ENCODE results near the gene CCDC12. TPM values are rescaled to one million over a fixed set of nuclear protein-coding genes. Genes with fewer than 3 reads are reported as not detected.

The CCDC12 gene
- polyA plus RNA-seq, 1 of the 3 experiments (the other 2 are of a cell fraction), result 105 TPM

DNA sequence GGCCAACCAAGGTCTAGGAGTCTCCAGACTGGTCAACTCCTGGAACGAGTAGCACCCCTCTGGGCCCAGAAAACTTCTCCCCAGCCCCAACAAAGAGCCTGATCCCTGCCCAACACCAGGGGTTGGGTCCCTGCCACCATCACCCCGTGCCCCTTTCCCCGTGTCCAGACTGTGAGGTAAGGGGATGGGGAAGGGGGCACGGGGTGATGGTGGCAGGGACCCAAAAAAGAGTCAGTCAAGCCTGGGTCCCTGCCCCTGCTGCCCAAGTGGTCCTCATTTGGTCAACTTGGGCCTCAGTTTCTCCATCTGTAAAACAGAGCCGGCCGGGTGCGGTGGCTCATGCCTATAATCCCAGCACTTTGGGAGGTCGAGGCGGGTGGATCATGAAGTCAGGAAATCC, 1.8 kb upstream of the CCDC12 start (continued):
- TF ChIP-seq REST (IDR thresholded peaks at IDR 0.05; ENCODE audit: low read depth, low read length) (no peak), GABPA (IDR thresholded peaks at IDR 0.05; ENCODE audit: low read depth) (no peak)

DNA sequence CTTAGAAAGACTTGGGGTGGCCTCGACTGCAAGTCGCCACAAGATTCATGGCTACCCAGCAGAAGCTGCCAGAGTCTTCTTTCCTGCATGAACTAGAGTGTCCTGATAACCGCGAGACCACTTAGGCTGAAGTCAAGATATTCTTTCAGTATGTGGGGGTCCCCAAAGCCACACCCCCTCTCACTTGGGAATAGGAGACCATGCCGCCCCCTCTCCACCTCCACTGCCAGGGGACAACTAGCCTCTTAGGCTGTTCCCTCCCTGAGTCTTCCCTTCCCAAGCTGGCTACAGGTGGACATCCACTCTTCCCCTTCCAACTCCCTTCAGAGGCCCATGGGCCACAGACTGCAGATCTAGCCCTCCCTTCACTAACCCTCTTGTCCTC, 1.3 kb upstream of the CCDC12 start:
- no peak overlapping the region for H3K9ac ChIP-seq
- ChIA-PET POLR2A (interaction anchor here (0.6 kb wide), 1 partner anchor 1222 kb away, joined by 3 read pairs; no protein-coding TSS in a partner anchor), CTCF (interaction anchor here (1.9 to 6.8 kb wide), 2 partner anchors 54 to 55 kb away, joined by 5 to 29 read pairs; no protein-coding TSS in a partner anchor)
- H4K20me1 ChIP-seq (ENCODE audit: insufficient read depth), result peaks cover 31% of the 10 kb centered on the region
- H3K4me2 ChIP-seq, result peak overlapping the region; percentile 52; the same call in 1 of the 2 replicates
- DNase-seq, result no peak
- H3K4me3 ChIP-seq (ENCODE audit: low read depth in 2 of 2, low read length in 1 of 2), result no peak overlapping the region
- WGBS (ENCODE audit: low lambda C conversion rate), result 100% methylated on average over 3 of the region's 5 CpGs
- H3K9me3 ChIP-seq, result no peaks in the 10 kb centered on the region
- no peaks in the 10 kb centered on the region for H3K27me3 ChIP-seq (ENCODE audit: insufficient read depth)
- H3K27ac ChIP-seq (ENCODE audit: low read depth in 2 of 2, low read length in 1 of 2), result peak overlapping the region in 1 of 2 experiments; percentile 82; a peak in 1 of 4 replicates
- no peak for TF ChIP-seq TEAD4 (IDR thresholded peaks at IDR 0.05; ENCODE audit: borderline replicate concordance, insufficient read depth)
- no peak for TF ChIP-seq SIN3A (IDR thresholded peaks at IDR 0.05; ENCODE audit: borderline replicate concordance, low read depth, low read length)
- no peak for TF ChIP-seq NRF1 (IDR thresholded peaks at IDR 0.05; ENCODE audit: low read depth, low read length)
- no peak for TF ChIP-seq RXRA (IDR thresholded peaks at IDR 0.05; ENCODE audit: borderline replicate concordance, low read depth)
- H3F3A ChIP-seq (replicated peaks; ENCODE audit: insufficient read depth), result no peaks in the 10 kb centered on the region
- no peaks in the 10 kb centered on the region for H3K9me2 ChIP-seq
- H3K79me2 ChIP-seq (ENCODE audit: insufficient read depth), result peaks cover 39% of the 10 kb centered on the region
- H3K36me3 ChIP-seq (replicated peaks in 1 of 2; ENCODE audit: control insufficient read depth in 1 of 2, insufficient read depth in 2 of 2, low read length in 1 of 2), result peaks cover 0 to 4% of the 10 kb centered on the region in 2 experiments
- H3K4me1 ChIP-seq (ENCODE audit: control insufficient read depth in 1 of 2, insufficient read depth in 2 of 2, low read depth in 1 of 2, low read length in 1 of 2), result peaks cover 3 to 19% of the 10 kb centered on the region in 2 experiments; a peak in 1 of 4 replicates
- no peak overlapping the region for H2AFZ ChIP-seq (ENCODE audit: low read depth)

GRCh38 chr3:46974421-46975171, 1.9 kb downstream of the CCDC12 start:
- Histone ChIP-seq H3K4me3 (ENCODE audit: low read depth in 2 of 2, low read length in 1 of 2) (peak overlapping the region in 1 of 2 experiments; percentile 96; a peak in 1 of 4 replicates), H4K20me1 (ENCODE audit: insufficient read depth) (peaks cover 63% of the 10 kb centered on the region)
- DNase-seq, result no peak
- TF ChIP-seq FOSL2 (IDR thresholded peaks at IDR 0.05; ENCODE audit: borderline replicate concordance, low read depth), result no peak
- TF ChIP-seq, protein P1, sequence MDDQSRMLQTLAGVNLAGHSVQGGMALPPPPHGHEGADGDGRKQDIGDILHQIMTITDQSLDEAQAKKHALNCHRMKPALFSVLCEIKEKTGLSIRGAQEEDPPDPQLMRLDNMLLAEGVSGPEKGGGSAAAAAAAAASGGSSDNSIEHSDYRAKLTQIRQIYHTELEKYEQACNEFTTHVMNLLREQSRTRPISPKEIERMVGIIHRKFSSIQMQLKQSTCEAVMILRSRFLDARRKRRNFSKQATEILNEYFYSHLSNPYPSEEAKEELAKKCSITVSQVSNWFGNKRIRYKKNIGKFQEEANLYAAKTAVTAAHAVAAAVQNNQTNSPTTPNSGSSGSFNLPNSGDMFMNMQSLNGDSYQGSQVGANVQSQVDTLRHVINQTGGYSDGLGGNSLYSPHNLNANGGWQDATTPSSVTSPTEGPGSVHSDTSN (IDR thresholded peaks at IDR 0.05), result no peak
- TF ChIP-seq TCF12 (IDR thresholded peaks at IDR 0.05), result no peak
- no peak for TF ChIP-seq RXRA (IDR thresholded peaks at IDR 0.05; ENCODE audit: borderline replicate concordance, low read depth)
- TF ChIP-seq NFIC (IDR thresholded peaks at IDR 0.05; ENCODE audit: borderline replicate concordance), result no peak
- TF ChIP-seq POLR2AphosphoS5 (IDR thresholded peaks at IDR 0.05; ENCODE audit: low read depth, low read length), result no peak
- no peak for TF ChIP-seq MXI1 (IDR thresholded peaks at IDR 0.05; ENCODE audit: low read depth, low read length)
- TF ChIP-seq YY1 (IDR thresholded peaks at IDR 0.05; ENCODE audit: low read depth), result no peak
- no peak for TF ChIP-seq ZBTB33 (IDR thresholded peaks at IDR 0.05; ENCODE audit: borderline replicate concordance, low read depth)
- no peak for TF ChIP-seq FOXJ3 (CRISPR knock-in tag; IDR thresholded peaks at IDR 0.05)
- no peak for TF ChIP-seq USF2 (IDR thresholded peaks at IDR 0.05; ENCODE audit: borderline replicate concordance, low read depth, low read length)
- TF ChIP-seq TAF1 (IDR thresholded peaks at IDR 0.05; ENCODE audit: borderline replicate concordance, low read depth, low read length), result no peak

More at GRCh38 chr3:46974421-46975171, 1.9 kb downstream of the CCDC12 start:
- peaks cover 3 to 29% of the 10 kb centered on the region in 2 experiments; a peak in 1 of 4 replicates for H3K4me1 ChIP-seq (ENCODE audit: control insufficient read depth in 1 of 2, insufficient read depth in 2 of 2, low read depth in 1 of 2, low read length in 1 of 2)
- H3K27me3 ChIP-seq (ENCODE audit: insufficient read depth), result no peaks in the 10 kb centered on the region
- H3K27ac ChIP-seq (ENCODE audit: low read depth in 2 of 2, low read length in 1 of 2), result no peak overlapping the region
- H3K79me2 ChIP-seq (ENCODE audit: insufficient read depth), result peaks cover 71% of the 10 kb centered on the region
- H3K9ac ChIP-seq, result no peak overlapping the region
- H3F3A ChIP-seq (replicated peaks; ENCODE audit: insufficient read depth), result no peaks in the 10 kb centered on the region
- no peaks in the 10 kb centered on the region for H3K9me3 ChIP-seq
- CTCF ChIA-PET, result interaction anchor here (0.7 kb wide), 1 partner anchor 10 kb away, joined by 3 read pairs; no protein-coding TSS in a partner anchor
- WGBS (ENCODE audit: low lambda C conversion rate), result 92% methylated on average over 9 of the region's 9 CpGs
- H3K9me2 ChIP-seq, result no peaks in the 10 kb centered on the region
- POLR2A ChIA-PET, result interaction anchor here (0.6 kb wide), 1 partner anchor 58 kb away, joined by 3 read pairs; no protein-coding TSS in a partner anchor
- H2AFZ ChIP-seq (ENCODE audit: low read depth), result no peak overlapping the region
- H3K36me3 ChIP-seq (replicated peaks in 1 of 2; ENCODE audit: control insufficient read depth in 1 of 2, insufficient read depth in 2 of 2, low read length in 1 of 2), result peaks cover 0 to 4% of the 10 kb centered on the region in 2 experiments
- H3K4me2 ChIP-seq, result peak overlapping the region; percentile 88

All from SK-N-SH (cell line).